ENCODE data around the gene TBC1D14.

The TBC1D14 gene

GRCh38 chr4:6940744-6941137 is 31.1 kb downstream of the TBC1D14 start:
- TF ChIP-seq POLR2AphosphoS5 (IDR thresholded peaks at IDR 0.05; ENCODE audit: low read depth, low read length) (no peak), FOXP2 (optimal IDR thresholded peaks at IDR 0.05; ENCODE audit: borderline replicate concordance, extremely low read depth, extremely low read length, insufficient read depth) (no peak), TAF1 (IDR thresholded peaks at IDR 0.05; ENCODE audit: borderline replicate concordance, insufficient read depth, low read length) (no peak), SIN3A (IDR thresholded peaks at IDR 0.05; ENCODE audit: borderline replicate concordance, insufficient read depth, low read length) (no peak), REST (IDR thresholded peaks at IDR 0.05; ENCODE audit: insufficient read depth in 1 of 2, low read depth in 2 of 2, low read length in 2 of 2) (no peak)

GRCh38 chr4:6941796-6942195 is 32.2 kb downstream of the TBC1D14 start:
- TF ChIP-seq POLR2AphosphoS5 (IDR thresholded peaks at IDR 0.05; ENCODE audit: low read depth, low read length) (no peak), TAF1 (IDR thresholded peaks at IDR 0.05; ENCODE audit: borderline replicate concordance, insufficient read depth, low read length) (no peak), FOXP2 (optimal IDR thresholded peaks at IDR 0.05; ENCODE audit: borderline replicate concordance, extremely low read depth, extremely low read length, insufficient read depth) (no peak), SIN3A (IDR thresholded peaks at IDR 0.05; ENCODE audit: borderline replicate concordance, insufficient read depth, low read length) (no peak), REST (IDR thresholded peaks at IDR 0.05; ENCODE audit: insufficient read depth in 1 of 2, low read depth in 2 of 2, low read length in 2 of 2) (no peak)

GRCh38 chr4:6942238-6942800 is 32.7 kb downstream of the TBC1D14 start:
- TF ChIP-seq FOXP2 (optimal IDR thresholded peaks at IDR 0.05; ENCODE audit: borderline replicate concordance, extremely low read depth, extremely low read length, insufficient read depth) (no peak), POLR2AphosphoS5 (IDR thresholded peaks at IDR 0.05; ENCODE audit: low read depth, low read length) (no peak), TAF1 (IDR thresholded peaks at IDR 0.05; ENCODE audit: borderline replicate concordance, insufficient read depth, low read length) (no peak), SIN3A (IDR thresholded peaks at IDR 0.05; ENCODE audit: borderline replicate concordance, insufficient read depth, low read length) (no peak), REST (IDR thresholded peaks at IDR 0.05; ENCODE audit: insufficient read depth in 1 of 2, low read depth in 2 of 2, low read length in 2 of 2) (no peak)

- no peak for TF ChIP-seq FOXP2 (optimal IDR thresholded peaks at IDR 0.05; ENCODE audit: borderline replicate concordance, extremely low read depth, extremely low read length, insufficient read depth)
- TF ChIP-seq SIN3A (IDR thresholded peaks at IDR 0.05; ENCODE audit: borderline replicate concordance, insufficient read depth, low read length): no peak
- TF ChIP-seq REST (IDR thresholded peaks at IDR 0.05; ENCODE audit: insufficient read depth in 1 of 2, low read depth in 2 of 2, low read length in 2 of 2): no peak
- no peak for TF ChIP-seq TAF1 (IDR thresholded peaks at IDR 0.05; ENCODE audit: borderline replicate concordance, insufficient read depth, low read length)
- TF ChIP-seq POLR2AphosphoS5 (IDR thresholded peaks at IDR 0.05; ENCODE audit: low read depth, low read length): no peak
Measured at GRCh38 chr4:6943012-6943884, 33.6 kb downstream of the TBC1D14 start.

Data from PFSK-1 (cell line).